SK-N-SH (cell line): ENCODE measurements around the gene AUTS2. TPM values are rescaled to one million over a fixed set of nuclear protein-coding genes. Genes with fewer than 3 reads are reported as not detected.

ENCODE experiments used
- CTCF ChIA-PET: fragments of 300-600, 350-600 bp; formaldehyde crosslinking; extraction: SDS; loops from one replicate; lab custom pipeline; 2021; lab: Yijun Ruan, JAX
- POLR2A ChIA-PET: fragments of 350-600 bp; sonication (Branson Sonifier 250); formaldehyde crosslinking; extraction: SDS; loops from one replicate; lab custom pipeline; 2020; ENCODE audit warnings: antibody characterized with exemption, inconsistent platforms; lab: Yijun Ruan, JAX
- DNase-seq: peaks from one replicate; pipeline ENCODE4 v3.0.0; 2012
- H2AFZ ChIP-seq: fragments of 200-600 bp; sonication (generic); 2 replicates; pipeline ENCODE4 v1.8.1; 2016; ENCODE audit warnings: antibody characterized with exemption, mild to moderate bottlenecking, low read depth
- H3F3A ChIP-seq: fragments of 200-600 bp; sonication (generic); replicated peaks from 2 replicates; pipeline ENCODE3; 2016; ENCODE audit warnings: antibody characterized with exemption, mild to moderate bottlenecking; ENCODE audit not compliant: insufficient read depth
- H3K27ac ChIP-seq, 2 experiments: fragments of 200-500 bp in 1 of 2; fragments of 200-600 bp in 1 of 2; sonication (Bioruptor generic) in 1 of 2; sonication (generic), shearing (Covaris generic) in 1 of 2; 2 replicates each; pipeline versions ENCODE4 v1.5.1 to v1.6.1; 2014 to 2016; ENCODE audit warnings: low read depth in 2 of 2, inconsistent platforms in 1 of 2, low read length in 1 of 2, mild to moderate bottlenecking in 1 of 2, mixed read lengths in 1 of 2
- H3K27me3 ChIP-seq: fragments of 200-600 bp; sonication (generic), shearing (Covaris generic); 2 replicates; pipeline ENCODE4 v1.6.1; 2016; ENCODE audit warnings: mixed run types; ENCODE audit not compliant: insufficient read depth
- H3K36me3 ChIP-seq, 2 experiments: fragments of 200-500 bp in 1 of 2; fragments of 200-600 bp in 1 of 2; sonication (Bioruptor generic) in 1 of 2; sonication (generic) in 1 of 2; replicated peaks in 1 of 2; 2 replicates each; pipeline versions ENCODE3 to v1.5.1; 2014 to 2016; ENCODE audit warnings: low read length in 1 of 2, mild to moderate bottlenecking in 1 of 2; ENCODE audit not compliant: insufficient read depth in 2 of 2, control insufficient read depth in 1 of 2
- H3K4me1 ChIP-seq, 2 experiments: fragments of 200-500 bp in 1 of 2; fragments of 200-600 bp in 1 of 2; sonication (Bioruptor generic) in 1 of 2; sonication (generic), shearing (Covaris generic) in 1 of 2; 2 replicates each; pipeline versions ENCODE4 v1.5.1 to v1.6.1; 2014 to 2016; ENCODE audit warnings: low read depth in 1 of 2, low read length in 1 of 2, mixed run types in 1 of 2; ENCODE audit not compliant: insufficient read depth in 2 of 2, control insufficient read depth in 1 of 2
- H3K4me2 ChIP-seq: fragments of 200-600 bp; sonication (generic), shearing (Covaris generic); 2 replicates; pipeline ENCODE4 v1.6.1; 2017; ENCODE audit warnings: mixed run types
- H3K4me3 ChIP-seq, 2 experiments: fragments of 200-500 bp in 1 of 2; fragments of 200-600 bp in 1 of 2; sonication (Bioruptor generic) in 1 of 2; sonication (generic), shearing (Covaris generic) in 1 of 2; 2 replicates each; pipeline versions ENCODE4 v1.5.1 to v1.8.1; 2014 to 2016; ENCODE audit warnings: low read depth in 2 of 2, inconsistent platforms in 1 of 2, low read length in 1 of 2, mild to moderate bottlenecking in 1 of 2, mixed read lengths in 1 of 2, moderate library complexity in 1 of 2
- H3K79me2 ChIP-seq: fragments of 200-600 bp; sonication (generic); 2 replicates; pipeline ENCODE4 v1.8.1; 2017; ENCODE audit warnings: mild to moderate bottlenecking; ENCODE audit not compliant: insufficient read depth
- H3K9ac ChIP-seq: fragments of 200-600 bp; sonication (generic); 2 replicates; pipeline ENCODE4 v1.6.1; 2017; ENCODE audit warnings: mixed run types
- H3K9me2 ChIP-seq: fragments of 200-600 bp; sonication (generic); 2 replicates; pipeline ENCODE4 v1.6.1; 2017; ENCODE audit warnings: mixed run types
- H3K9me3 ChIP-seq: fragments of 200-600 bp; sonication (generic); 2 replicates; pipeline ENCODE4 v1.6.1; 2017; ENCODE audit warnings: mixed run types, mild to moderate bottlenecking, moderate library complexity
- H4K20me1 ChIP-seq: fragments of 200-600 bp; sonication (generic); 2 replicates; pipeline ENCODE4 v1.6.1; 2017; ENCODE audit warnings: mild to moderate bottlenecking, mixed run types; ENCODE audit not compliant: insufficient read depth
- ELF1 ChIP-seq: IDR thresholded peaks from 2 replicates; pipeline ENCODE4 v1.4.0; 2012
- EP300 ChIP-seq, 2 experiments: IDR thresholded peaks; 2 replicates each; pipeline versions ENCODE4 v1.4.0 to v1.6.1; 2012; ENCODE audit warnings: borderline replicate concordance in 1 of 2, low read depth in 1 of 2, low read length in 1 of 2
- GABPA ChIP-seq: IDR thresholded peaks from 2 replicates; pipeline ENCODE4 v1.4.0; 2012; ENCODE audit warnings: low read depth, mild to moderate bottlenecking
- IRF3 ChIP-seq: fragments of 150-350 bp; IDR thresholded peaks from 2 replicates; pipeline ENCODE4 v1.6.1; 2016; ENCODE audit warnings: mild to moderate bottlenecking, low read depth, low read length
- MEF2A ChIP-seq: IDR thresholded peaks from 2 replicates; pipeline ENCODE4 v1.4.0; 2012; ENCODE audit warnings: low read depth, borderline replicate concordance
- MXI1 ChIP-seq: IDR thresholded peaks from 2 replicates; pipeline ENCODE4 v1.6.1; 2012; ENCODE audit warnings: mild to moderate bottlenecking, low read depth, low read length, improper control_type of control experiment
- NFIC ChIP-seq: IDR thresholded peaks from 2 replicates; pipeline ENCODE4 v1.4.0; 2012; ENCODE audit warnings: borderline replicate concordance
- POLR2AphosphoS5 ChIP-seq: IDR thresholded peaks from 2 replicates; pipeline ENCODE4 v1.6.1; 2012; ENCODE audit warnings: low read depth, low read length
- RAD21 ChIP-seq: IDR thresholded peaks from 2 replicates; pipeline ENCODE4 v1.6.1; 2012; ENCODE audit warnings: mild to moderate bottlenecking, low read length
- RCOR1 ChIP-seq: fragments of 150-350 bp; IDR thresholded peaks from 2 replicates; pipeline ENCODE4 v1.6.1; 2017; ENCODE audit warnings: antibody characterized with exemption, low read length
- SMC3 ChIP-seq: IDR thresholded peaks from 2 replicates; pipeline ENCODE4 v1.6.1; 2012; ENCODE audit warnings: low read depth, low read length, improper control_type of control experiment
- TAF1 ChIP-seq: IDR thresholded peaks from 2 replicates; pipeline ENCODE4 v1.6.1; 2012; ENCODE audit warnings: low read depth, mild to moderate bottlenecking, low read length, moderate library complexity, borderline replicate concordance
- TEAD4 ChIP-seq: IDR thresholded peaks from 2 replicates; pipeline ENCODE4 v1.4.0; 2012; ENCODE audit warnings: mild to moderate bottlenecking, borderline replicate concordance; ENCODE audit not compliant: insufficient read depth
- USF1 ChIP-seq: IDR thresholded peaks from 2 replicates; pipeline ENCODE4 v1.4.0; 2012; ENCODE audit warnings: low read depth, borderline replicate concordance
- ZBTB33 ChIP-seq: IDR thresholded peaks from 2 replicates; pipeline ENCODE4 v1.4.0; 2012; ENCODE audit warnings: low read depth, borderline replicate concordance
- WGBS: methylation state at CpG from one replicate; pipeline ENCODE4 v1.1.6; 2017; ENCODE audit warnings: low lambda C conversion rate; 5-methylcytosine and 5-hydroxymethylcytosine counted together
- polyA plus RNA-seq, 3 experiments: library from polyadenylated mRNA; depleted of rRNA; stranded (reverse); fragments of >200 nt; gene quantifications; 2 replicates each; pipeline ENCODE4 v1.2.3, GENCODE V29; 2012

Gene AUTS2
- polyA plus RNA-seq, 1 of the 3 experiments (the other 2 are of a cell fraction), result 15.6 TPM

- Histone ChIP-seq H3K9ac (no peak overlapping the region), H3K9me2 (no peaks in the 10 kb centered on the region), H4K20me1 (peaks cover 27% of the 10 kb centered on the region), H3K79me2 (0 out of 2 replicates have a peak, but pooled peaks cover 5% of the 10 kb centered on the region), H3K4me3 (no peak overlapping the region), H3K4me1 (peaks cover 11 to 25% of the 10 kb centered on the region in 2 experiments; a peak in 3 of 4 replicates), H3K9me3 (no peaks in the 10 kb centered on the region), H3K4me2 (no peak overlapping the region), H3F3A (no peaks in the 10 kb centered on the region), H2AFZ (no peak overlapping the region), H3K27ac (no peak overlapping the region), H3K27me3 (no peaks in the 10 kb centered on the region), H3K36me3 (no peaks in the 10 kb centered on the region)
- CTCF ChIA-PET, result no interaction called here
- no peak for TF ChIP-seq NFIC
- no peak for TF ChIP-seq GABPA
- no peak for TF ChIP-seq USF1
- no peak for TF ChIP-seq ZBTB33
- no peak for TF ChIP-seq TEAD4
- TF ChIP-seq MXI1, result no peak
- no peak for TF ChIP-seq EP300 (IDR thresholded peaks at IDR 0.05; ENCODE audit: borderline replicate concordance in 1 of 2, low read depth in 1 of 2, low read length in 1 of 2)
- no peak for TF ChIP-seq RAD21
- TF ChIP-seq POLR2AphosphoS5, result no peak
- TF ChIP-seq SMC3, result no peak
- no peak for TF ChIP-seq IRF3
- no peak for TF ChIP-seq RCOR1
- no peak for TF ChIP-seq TAF1
- TF ChIP-seq MEF2A, result no peak
- no peak for TF ChIP-seq ELF1
- POLR2A ChIA-PET, result interaction anchor here (0.9 kb wide), 1 partner anchor 16 kb away, joined by 3 read pairs; no protein-coding TSS in a partner anchor
- DNase-seq, result no peak
- WGBS, result 88% methylated on average over 6 of the region's 6 CpGs
Measured at GRCh38 chr7:69770613-69771012, 172.3 kb downstream of the AUTS2 start.
